Heart right ventricle (tissue), 16 donors: ENCODE data around the gene LPO. TPM values are rescaled to one million over a fixed set of nuclear protein-coding genes. Genes with fewer than 3 reads are reported as not detected.

Experiments used
- ATAC-seq, 8 donors: fragments of 200-7000 bp; cut with Tn5 transposase; one replicate each; pipeline ENCODE4 v1.9.1; 2020; ENCODE audit warnings: mild to moderate bottlenecking in 8 of 8, moderate library complexity in 8 of 8, moderate number of reproducible peaks in 1 of 8
- DNase-seq, 2 donors: peaks; one replicate each; pipeline ENCODE4 v3.0.0-alpha.2; 2020
- H3K27ac ChIP-seq, 10 donors: fragments of 200-600 bp; sonication (generic) in 2 of 10; one replicate each; pipeline versions ENCODE4 v1.5.0 to v1.8.0; 2020 to 2022; ENCODE audit warnings: mild to moderate bottlenecking in 3 of 10
- H3K27me3 ChIP-seq, 7 donors: fragments of 200-600 bp; one replicate each; pipeline ENCODE4 v1.8.0; 2021 to 2022; ENCODE audit warnings: mild to moderate bottlenecking in 2 of 7
- H3K36me3 ChIP-seq, 9 donors: fragments of 200-600 bp; sonication (generic) in 1 of 9; one replicate each; pipeline versions ENCODE4 v1.5.0 to v1.8.0; 2020 to 2022; ENCODE audit warnings: mild to moderate bottlenecking in 2 of 9
- H3K4me1 ChIP-seq, 9 donors: fragments of 200-600 bp; sonication (generic) in 1 of 9; one replicate each; pipeline versions ENCODE4 v1.5.0 to v1.8.0; 2020 to 2022; ENCODE audit warnings: mild to moderate bottlenecking in 4 of 9
- H3K4me3 ChIP-seq, 10 donors: fragments of 200-600 bp; sonication (generic) in 2 of 10; one replicate each; pipeline versions ENCODE4 v1.5.0 to v1.8.0; 2020 to 2022; ENCODE audit warnings: mild to moderate bottlenecking in 7 of 10, moderate library complexity in 2 of 10
- H3K9me3 ChIP-seq, 11 donors: fragments of 200-600 bp in 10 of 11; sonication (generic) in 2 of 11; one replicate each; pipeline versions ENCODE4 v1.5.0 to v1.8.0; 2013 to 2022; ENCODE audit warnings: mild to moderate bottlenecking in 2 of 11, control low read depth in 1 of 11, moderate library complexity in 1 of 11
- WGBS, 2 donors: extraction: QIAGEN DNeasy Blood & Tissue Kit; methylation state at CpG; one replicate each; pipeline ENCODE4 v1.1.7; 2013; ENCODE audit warnings: inconsistent platforms in 1 of 2; 5-methylcytosine and 5-hydroxymethylcytosine counted together
- intact Hi-C, 10 donors: fragments of 100-400 bp; cut with DNase I; formaldehyde crosslinking; loops; one replicate each; pipeline versions ENCODE4 v1.11.1 to v1.14.2; 2022
- polyA plus RNA-seq, 2 donors: library from polyadenylated mRNA; stranded (reverse); fragments of 200-250 nt; gene quantifications; one replicate each; pipeline ENCODE4 v1.2.3, GENCODE V29; 2013
- total RNA-seq, 10 donors: library from RNA; stranded (reverse); fragmentation: NEBNext Ultra II Directional in 3 of 10; extraction: Animal tissue kit (Norgen Biotek cat#: 25700) in 3 of 10; gene quantifications; one replicate each; pipeline versions ENCODE4 v1.2.1 to v1.2.4, GENCODE V29; 2021 to 2023
- TF ChIP-seq, protein P1 (sequence below), 9 donors: fragments of 200-600 bp; sonication (generic) in 2 of 9; IDR thresholded peaks; one replicate each; pipeline versions ENCODE4 v1.5.0 to v1.8.0; 2021 to 2022; ENCODE audit warnings: antibody characterized with exemption in 9 of 9, mild to moderate bottlenecking in 5 of 9, moderate library complexity in 1 of 9
- donor health status: Arrhythmogenic right ventricular cardiomyopathy.
- donor health status: ischemic (EF 13 %, LVEDD 7.1; RV severe dilation, severe dysfunction).
- donor health status: healthy with polysubstance abuse.
- donor health status: DM: no; HTN: yes; CAD: no.
- donor health status: DM: no; HTN: no; CAD: no.
- donor health status: ischemic (EF 25% LVEDD 6.9; RV normal size, moderate dysfunction).
- donor health status: ischemic (EF 25% LVEDD 5.7; RV mildly dilated, moderate dysfunction).
- donor health status: healthy.
- donor health status: DM: yes; HTN: yes; CAD: no.
- donor health status: Ischemic cardiomyopathy.
- donor health status: ischemic (EF 35%, LVEDD 5.7; RV mildly dilated, moderate dysfunction).
- donor health status: nonischemic (EF 11% LVEDD 7.7; RV severe dilation, severe dysfunction).
- donor health status: DM: yes; HTN: yes; CAD: no.
- donor health status: PGD.
- donor health status: ischemic (EF 29% LVEDD 5.4; RV normal size, mild dysfunction).
- donor health status: nonischemic (EF 23%, LVEDD 6.1; RV moderate dilation, normal function).

Gene LPO
- total and polyA plus RNA-seq, 12 donors = not detected

DNA sequence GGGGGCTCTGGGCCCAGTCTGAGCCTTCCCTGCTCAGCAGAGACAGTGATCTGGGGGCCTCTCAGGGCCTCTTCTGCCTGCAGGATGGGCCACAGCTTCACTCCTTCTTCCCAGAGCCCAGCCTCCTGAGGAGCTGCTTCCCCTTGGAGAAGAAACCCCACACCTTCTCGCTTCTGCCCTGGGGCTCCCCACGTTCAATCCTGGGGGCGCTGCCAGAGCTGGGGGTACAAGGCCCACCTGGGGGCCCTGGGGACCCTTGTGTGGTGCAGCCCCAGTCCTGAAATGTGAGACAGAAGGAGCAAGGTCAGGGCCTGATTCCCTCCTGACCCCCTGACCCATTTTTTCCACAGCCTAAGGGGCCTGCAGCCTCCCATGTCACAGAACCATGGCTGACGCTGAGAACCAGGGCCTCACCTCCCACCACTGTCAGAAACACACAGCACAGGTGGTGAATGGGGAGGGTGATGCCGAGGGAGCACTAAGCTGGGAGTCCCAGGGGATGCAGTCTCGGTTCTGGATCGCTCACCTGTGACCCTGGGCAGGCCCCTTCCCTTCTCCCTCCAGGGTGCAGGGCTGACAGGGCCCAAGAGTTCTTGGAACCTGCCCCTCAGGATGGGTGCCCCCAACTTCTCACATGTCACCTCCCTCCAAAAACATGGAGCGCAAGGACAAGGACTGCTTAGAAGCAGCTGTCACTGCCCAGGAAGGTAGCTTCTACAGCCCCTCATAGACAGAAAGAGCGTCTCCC, 64.0 kb downstream of the LPO start:
- intact Hi-C loops = loop anchor here in 2 of 10 donors (10.0 kb wide), 1 partner anchor 142 kb away; no protein-coding TSS in a partner anchor
- WGBS, 2 donors = 86 to 88% methylated on average over 9 of the region's 9 CpGs
- Histone ChIP-seq H3K9me3 (peaks cover 0 to 16% (median 3%) of the 10 kb centered on the region in 11 donors), H3K27me3 (peaks cover 0 to 29% (median 0%) of the 10 kb centered on the region in 7 donors), H3K4me1 (peaks cover 0 to 4% (median 0%) of the 10 kb centered on the region in 9 donors), H3K36me3 (no peaks in the 10 kb centered on the region), H3K4me3 (no peak overlapping the region), H3K27ac (no peak overlapping the region)
- ATAC-seq (no peak), DNase-seq (no peak)
- TF ChIP-seq, protein P1, sequence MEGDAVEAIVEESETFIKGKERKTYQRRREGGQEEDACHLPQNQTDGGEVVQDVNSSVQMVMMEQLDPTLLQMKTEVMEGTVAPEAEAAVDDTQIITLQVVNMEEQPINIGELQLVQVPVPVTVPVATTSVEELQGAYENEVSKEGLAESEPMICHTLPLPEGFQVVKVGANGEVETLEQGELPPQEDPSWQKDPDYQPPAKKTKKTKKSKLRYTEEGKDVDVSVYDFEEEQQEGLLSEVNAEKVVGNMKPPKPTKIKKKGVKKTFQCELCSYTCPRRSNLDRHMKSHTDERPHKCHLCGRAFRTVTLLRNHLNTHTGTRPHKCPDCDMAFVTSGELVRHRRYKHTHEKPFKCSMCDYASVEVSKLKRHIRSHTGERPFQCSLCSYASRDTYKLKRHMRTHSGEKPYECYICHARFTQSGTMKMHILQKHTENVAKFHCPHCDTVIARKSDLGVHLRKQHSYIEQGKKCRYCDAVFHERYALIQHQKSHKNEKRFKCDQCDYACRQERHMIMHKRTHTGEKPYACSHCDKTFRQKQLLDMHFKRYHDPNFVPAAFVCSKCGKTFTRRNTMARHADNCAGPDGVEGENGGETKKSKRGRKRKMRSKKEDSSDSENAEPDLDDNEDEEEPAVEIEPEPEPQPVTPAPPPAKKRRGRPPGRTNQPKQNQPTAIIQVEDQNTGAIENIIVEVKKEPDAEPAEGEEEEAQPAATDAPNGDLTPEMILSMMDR (IDR thresholded peaks at IDR 0.05) = no peak

DNA sequence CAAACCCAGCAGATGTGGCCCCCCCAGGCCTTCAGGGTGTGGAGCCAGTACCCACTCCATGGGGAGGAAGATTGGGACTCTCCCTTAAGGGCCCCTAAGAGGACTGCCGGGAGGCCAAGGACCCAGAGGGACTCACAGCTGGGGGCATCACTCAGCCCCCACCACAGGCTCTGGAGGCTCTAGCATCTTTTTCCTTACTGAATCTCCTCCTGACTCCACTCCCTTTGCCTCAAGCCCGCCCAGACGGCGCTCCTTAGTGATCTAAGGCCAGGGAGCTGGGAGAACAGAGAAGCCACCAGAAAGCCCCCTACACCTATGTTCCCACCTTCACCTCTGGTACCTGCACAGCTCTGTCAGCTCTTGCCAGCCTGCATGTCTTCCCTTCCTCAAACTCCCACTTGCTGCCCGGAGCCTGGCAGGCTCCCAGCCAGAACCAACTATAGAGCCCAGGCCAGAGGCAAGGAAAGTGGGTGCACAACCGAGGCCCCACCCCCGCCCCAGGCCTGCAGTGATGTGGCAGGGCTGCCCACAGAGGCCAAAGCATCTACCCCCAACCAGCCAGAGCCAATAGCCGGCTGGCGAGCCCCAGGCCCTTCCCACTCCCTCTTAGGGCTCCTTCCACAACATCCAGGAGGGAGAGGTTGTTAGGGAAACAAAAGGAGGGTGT, 64.7 kb downstream of the LPO start:
- intact Hi-C loops = loop anchor here in 2 of 10 donors (10.0 kb wide), 1 partner anchor 142 kb away; no protein-coding TSS in a partner anchor
- Histone ChIP-seq H3K4me1 (peaks cover 0 to 4% (median 0%) of the 10 kb centered on the region in 9 donors), H3K27ac (no peak overlapping the region), H3K27me3 (peaks cover 0 to 29% (median 0%) of the 10 kb centered on the region in 7 donors), H3K4me3 (no peak overlapping the region), H3K9me3 (peaks cover 0 to 12% (median 3%) of the 10 kb centered on the region in 11 donors), H3K36me3 (no peaks in the 10 kb centered on the region)
- 70 to 78% methylated on average over 9 of the region's 9 CpGs for WGBS, 2 donors
- no peak for DNase-seq
- ATAC-seq = no peak
- TF ChIP-seq, protein P1 (IDR thresholded peaks at IDR 0.05) = no peak

DNA sequence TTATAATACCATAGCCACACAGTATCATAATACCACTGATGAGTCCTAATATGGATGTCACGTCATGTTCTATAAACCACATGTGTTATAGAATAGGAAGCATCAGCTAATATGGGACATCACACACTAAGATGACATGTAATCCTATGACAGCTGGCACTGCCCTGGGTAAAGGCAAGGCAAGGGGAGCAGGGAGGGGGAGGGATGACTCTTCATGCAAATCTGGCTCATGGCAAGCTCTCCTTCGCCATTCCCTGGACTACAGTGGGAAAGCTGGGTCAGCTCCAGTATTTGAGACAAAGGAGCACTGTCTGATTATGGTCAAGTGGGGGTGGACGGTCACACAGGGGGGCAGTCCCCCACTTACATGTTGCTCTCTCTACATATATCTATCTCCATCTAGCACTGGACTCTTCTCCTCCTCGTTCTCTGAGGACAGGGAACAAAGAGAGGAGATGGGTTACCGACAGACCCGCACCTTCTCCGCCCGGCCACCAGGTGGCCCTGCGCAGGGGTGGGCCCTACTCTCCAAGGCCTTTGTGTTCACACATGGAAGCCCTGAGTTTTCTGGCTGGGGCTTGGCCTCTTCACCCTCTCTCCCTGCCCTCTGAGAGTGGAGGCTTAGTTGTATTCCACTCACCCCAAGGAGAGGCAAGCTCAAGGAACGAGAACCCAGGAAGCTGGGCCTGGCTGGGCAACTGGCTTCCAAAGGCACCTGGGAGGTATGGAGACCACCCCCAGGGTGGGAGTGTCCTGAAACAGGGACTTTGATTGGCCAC, 65.8 kb downstream of the LPO start:
- peak in 6 of 8 donors; percentile 43 to 64 (median 58) for ATAC-seq
- intact Hi-C loops = loop anchor here in 2 of 10 donors (10.0 kb wide), 1 partner anchor 141 kb away; no protein-coding TSS in a partner anchor
- WGBS, 2 donors = 37 to 45% methylated on average over 10 of the region's 10 CpGs

More for the DNA sequence above, 65.8 kb downstream of the LPO start:
- Histone ChIP-seq H3K36me3 (no peaks in the 10 kb centered on the region), H3K27ac (no peak overlapping the region), H3K9me3 (peaks cover 0 to under 1% (median 0%) of the 10 kb centered on the region in 11 donors), H3K4me1 (peaks cover 0 to 4% (median 0%) of the 10 kb centered on the region in 9 donors), H3K4me3 (no peak overlapping the region), H3K27me3 (peaks cover 0 to 29% (median 0%) of the 10 kb centered on the region in 7 donors)
- no peak for DNase-seq
- TF ChIP-seq, protein P1 (IDR thresholded peaks at IDR 0.05) = peak; percentile 33 to 82 (median 60)
